TTC549 (cell line): ENCODE measurements around the gene ZNF343.
"Not testable (repeated sequence)": the region's sequence is repeated elsewhere in the genome, so short reads cannot be mapped to it uniquely, and the experiment has no call there.

Experiments used
- FAIRE-seq: peaks from 2 replicates; lab custom pipeline; 2012; peaks lifted over from hg19 to GRCh38; lab: Jason Lieb, UNC

The ZNF343 gene

DNA sequence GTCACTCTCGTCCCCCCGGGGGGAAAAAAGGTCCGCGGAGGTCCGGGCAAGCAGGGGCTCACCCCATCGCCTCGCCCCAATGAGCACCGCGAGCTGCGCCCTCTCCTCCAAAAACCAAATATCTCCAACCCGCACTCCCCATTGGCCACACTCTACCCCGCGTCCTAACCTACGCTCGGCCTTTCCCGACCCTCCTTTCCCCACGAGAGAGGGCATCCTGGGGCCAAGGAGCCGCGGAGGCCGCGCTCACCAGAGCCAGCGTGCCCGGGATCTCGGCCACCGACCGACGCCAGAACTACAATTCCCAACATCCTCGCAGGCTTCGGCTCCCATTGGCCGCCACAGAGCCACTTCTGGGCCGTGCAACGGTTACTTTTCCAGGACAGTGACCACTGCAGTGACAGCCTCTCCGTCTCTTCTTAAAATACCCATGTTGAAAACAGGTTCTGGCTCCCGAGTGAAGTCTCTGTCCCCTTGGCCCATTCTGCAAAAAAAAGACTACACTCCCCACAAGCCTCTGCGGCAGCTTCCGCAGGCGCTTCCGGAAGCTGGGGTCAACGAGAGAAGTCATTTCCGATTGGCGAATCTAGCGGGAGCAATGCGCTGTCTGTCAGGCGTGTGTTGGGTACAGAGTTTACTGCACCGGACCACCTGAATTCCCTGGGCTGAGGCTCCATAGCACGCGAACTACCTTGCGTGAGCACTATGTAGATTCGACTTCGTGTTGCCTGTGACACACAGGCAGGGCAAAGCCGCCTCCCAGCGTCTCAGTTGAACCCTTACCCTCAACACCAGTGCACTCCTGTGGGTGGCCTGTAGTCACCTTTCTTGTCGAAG lies at the start of gene ZNF343:
Gene ZNF343 (minus strand): TSS at position 285 of the 837 bp plus-strand sequence. CDS start 15,020 bp downstream, outside the sequence.
- FAIRE-seq = no peak

DNA sequence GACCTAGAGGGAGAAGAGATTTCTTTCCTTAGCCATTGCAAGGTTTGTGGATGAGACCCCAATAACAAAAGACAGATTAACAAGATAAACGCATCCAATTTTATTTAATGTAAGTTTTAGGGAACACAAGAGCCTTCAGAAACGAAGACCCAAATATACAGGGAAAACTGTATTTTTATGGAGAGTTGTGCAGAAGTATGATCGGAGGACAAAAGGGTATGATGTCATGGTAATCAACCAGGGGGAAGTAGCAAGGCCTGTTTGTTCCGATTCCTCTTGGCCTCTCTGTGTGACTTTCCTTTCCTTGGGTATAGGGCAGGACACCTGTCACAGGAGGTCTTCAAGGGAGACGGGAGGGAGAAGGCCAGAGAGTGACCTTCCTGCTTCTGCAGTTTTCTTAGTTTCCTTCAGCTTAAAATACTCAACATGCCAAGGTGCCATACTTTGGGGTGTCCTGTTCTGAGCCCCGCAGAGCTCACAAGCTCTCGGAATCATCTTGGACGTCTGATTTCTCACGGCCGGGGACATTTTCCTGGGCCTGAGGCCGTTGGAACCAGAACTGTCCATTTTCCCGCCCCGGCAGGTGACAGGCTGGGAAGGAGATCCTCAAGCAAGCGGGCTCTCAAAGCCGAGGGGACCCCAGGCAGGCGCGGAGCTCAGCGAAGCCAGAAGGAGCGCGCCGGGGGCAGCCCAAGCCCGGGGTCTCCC lies 49.3 kb upstream of the ZNF343 start:
- no peak for FAIRE-seq

DNA sequence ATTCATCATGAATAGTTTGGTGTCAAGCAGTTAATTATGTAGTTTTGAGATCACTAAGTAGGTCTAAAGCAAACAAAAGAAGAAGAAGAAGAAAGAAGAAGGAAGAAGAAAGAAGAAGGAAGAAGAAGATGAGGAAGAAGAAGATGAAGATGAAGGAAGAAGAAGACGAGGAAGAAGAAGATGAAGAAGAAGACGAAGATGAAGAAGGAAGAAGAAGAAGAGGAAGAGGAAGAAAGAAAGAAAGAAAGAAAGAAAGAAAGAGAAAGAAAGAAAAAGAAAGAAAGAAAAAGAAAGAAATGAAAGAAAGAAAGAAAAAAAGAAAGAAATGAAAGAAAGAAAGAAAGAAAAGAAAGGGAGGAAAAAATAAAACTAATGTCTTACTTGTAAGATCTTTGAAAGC lies 36.9 kb upstream of the ZNF343 start:
- no peak for FAIRE-seq

DNA sequence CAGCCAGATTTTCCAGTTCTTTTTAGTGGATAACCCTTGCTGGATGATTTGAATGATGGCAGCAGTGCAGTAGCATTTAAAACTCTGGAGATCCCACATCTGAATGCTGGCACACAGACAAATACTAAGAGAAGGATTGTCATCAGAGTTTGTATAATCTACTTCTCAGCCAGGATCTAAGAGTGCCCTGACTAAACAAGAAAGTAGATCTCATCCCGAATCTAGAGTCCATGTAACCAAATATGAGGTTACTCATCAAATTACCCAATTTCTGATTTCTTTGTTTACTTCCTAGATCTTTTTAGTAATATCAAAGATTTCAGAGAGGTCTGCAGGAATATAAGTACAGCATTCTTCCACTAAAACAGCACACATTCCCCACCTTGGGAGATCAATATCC lies 35.5 kb upstream of the ZNF343 start:
- FAIRE-seq = no peak

DNA sequence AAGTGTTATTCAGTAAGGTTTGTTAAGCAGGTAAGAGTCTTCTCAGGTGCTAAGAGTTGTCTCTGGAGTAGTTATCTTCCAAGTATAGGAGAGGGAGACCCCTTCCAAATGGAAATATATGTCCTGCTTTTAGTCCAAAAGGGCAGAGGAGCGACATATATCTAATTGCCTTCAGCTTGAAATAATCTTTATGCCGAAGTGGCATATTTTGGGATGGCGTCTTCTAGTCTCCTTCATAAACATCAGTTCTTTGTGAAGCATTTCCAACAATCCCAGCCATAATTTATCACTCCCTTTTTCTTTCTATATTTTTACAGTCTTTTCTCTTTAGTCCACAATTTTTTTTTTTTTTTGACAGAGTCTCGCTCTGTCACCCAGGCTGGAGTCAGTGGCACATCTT lies 33.6 kb upstream of the ZNF343 start:
- no peak for FAIRE-seq

DNA sequence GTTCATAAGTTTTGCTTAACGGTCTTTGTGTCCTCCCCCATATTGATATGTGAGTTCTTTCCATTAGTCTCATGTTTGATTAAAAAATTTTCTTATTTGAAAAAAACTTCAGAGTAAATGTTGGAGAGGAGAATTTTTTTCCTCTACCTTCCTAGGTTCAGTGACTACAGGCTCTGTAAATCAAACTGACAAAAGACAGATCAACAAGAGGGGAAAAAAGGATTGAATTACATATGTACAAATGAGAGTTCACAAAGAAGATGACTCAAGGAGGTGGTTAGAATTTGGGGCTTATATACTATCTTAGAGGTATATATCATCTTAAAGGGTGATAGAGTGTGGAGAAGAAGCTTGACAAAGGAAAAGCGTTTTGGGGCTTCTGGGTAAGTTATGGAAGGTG lies 33.2 kb upstream of the ZNF343 start:
- no peak for FAIRE-seq

DNA sequence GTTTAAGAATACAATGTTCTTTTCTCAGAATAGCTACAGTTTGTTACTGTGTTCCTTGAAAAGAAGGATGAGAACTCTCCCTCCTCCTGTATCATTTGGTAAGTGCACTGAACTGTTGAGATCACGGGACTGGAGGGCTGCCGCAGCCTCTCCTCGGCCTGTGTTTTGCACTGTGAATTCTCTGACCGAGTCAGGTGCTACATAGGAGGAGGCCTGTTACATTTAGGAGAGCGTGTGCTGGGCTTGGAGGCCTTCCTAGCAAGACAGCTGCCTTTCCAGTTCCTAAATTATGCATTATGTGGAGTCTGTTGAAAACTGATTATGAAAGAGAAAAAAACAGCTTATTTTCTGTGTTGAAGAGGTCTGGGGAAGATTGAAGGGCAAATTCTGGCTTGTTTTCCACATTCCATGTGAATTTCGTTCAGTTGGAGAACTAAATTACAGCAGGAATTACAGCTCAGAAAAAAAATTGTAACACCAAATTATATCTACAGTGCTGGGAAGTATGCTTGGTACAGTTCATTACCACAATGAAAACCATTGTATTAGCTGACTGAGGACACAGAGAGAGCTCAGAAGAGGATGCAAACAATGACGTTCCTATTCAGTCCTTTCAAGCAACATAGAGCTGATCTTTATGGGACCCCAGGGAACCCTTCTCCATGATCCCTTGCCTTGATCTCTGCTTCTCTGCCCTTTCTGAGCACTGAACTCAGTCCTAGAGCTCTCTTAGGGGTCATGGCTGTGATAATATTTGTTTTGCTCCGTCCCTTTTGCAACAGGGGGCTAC lies 30.4 kb upstream of the ZNF343 start:
- no peak for FAIRE-seq

DNA sequence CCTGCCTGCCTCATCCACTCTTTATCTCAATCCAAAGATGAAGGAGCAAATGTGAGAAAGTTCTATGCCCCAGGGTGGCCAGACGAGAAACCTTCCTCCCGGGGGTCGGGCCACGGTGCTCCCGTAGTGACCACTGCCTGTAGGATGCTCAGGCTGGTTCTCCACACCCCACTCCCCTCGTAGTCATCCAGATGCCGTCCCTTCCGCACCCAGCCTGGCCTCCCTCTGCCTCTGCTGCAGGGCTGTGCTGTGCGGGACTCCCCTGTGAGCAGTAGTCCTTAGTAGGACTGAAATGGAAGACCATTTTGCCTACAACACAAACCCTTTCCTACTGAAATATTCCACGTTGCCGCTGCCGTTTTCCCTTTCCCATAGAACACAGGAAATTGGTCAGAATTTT lies 29.6 kb upstream of the ZNF343 start:
- FAIRE-seq = no peak

DNA sequence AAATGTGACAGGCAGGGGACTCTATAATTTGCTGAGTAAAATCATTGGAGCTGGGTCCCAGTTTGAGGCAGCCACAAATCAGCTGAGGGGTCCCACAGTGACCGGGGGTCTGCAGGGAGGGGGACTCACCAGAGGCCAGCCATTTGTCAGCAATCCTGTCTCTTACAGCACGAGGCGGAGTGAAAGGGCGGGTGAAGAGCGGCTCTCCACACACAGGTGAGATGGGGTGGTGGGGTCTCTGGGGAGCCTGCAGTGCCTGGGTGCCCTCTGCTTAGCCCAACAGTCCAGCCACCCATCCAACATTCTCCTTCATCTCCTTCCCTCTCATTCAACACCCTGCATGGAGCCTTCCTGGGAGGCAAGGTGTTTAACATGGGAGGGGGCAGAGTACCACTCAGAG lies 28.4 kb upstream of the ZNF343 start:
- FAIRE-seq = no peak

DNA sequence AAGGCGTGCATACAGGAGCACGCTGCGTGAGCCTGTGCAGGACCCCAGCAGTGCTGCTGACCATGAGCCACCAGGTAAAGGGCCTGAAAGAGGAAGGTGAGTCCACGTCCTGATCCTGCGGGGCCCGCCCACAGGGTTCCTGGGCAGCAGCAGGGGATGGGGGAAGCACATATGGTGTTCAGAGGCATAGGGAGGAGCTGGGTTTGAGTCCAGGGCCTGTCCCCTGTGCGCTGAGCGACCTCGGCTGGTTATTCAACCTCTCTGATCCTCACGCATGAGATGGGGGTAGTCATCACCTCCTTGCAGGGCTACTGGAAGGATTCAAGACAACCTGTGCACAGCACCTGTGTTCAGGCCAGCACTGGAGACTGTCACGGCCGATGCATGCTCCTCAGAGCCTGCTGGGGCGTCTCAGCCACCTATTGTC lies 27.9 kb upstream of the ZNF343 start, which contains the start of gene TMC2:
Gene TMC2 (plus strand): TSS at position 14 of the 427 bp plus-strand sequence. CDS start 49 bp downstream, at position 63.
- no peak for FAIRE-seq

DNA sequence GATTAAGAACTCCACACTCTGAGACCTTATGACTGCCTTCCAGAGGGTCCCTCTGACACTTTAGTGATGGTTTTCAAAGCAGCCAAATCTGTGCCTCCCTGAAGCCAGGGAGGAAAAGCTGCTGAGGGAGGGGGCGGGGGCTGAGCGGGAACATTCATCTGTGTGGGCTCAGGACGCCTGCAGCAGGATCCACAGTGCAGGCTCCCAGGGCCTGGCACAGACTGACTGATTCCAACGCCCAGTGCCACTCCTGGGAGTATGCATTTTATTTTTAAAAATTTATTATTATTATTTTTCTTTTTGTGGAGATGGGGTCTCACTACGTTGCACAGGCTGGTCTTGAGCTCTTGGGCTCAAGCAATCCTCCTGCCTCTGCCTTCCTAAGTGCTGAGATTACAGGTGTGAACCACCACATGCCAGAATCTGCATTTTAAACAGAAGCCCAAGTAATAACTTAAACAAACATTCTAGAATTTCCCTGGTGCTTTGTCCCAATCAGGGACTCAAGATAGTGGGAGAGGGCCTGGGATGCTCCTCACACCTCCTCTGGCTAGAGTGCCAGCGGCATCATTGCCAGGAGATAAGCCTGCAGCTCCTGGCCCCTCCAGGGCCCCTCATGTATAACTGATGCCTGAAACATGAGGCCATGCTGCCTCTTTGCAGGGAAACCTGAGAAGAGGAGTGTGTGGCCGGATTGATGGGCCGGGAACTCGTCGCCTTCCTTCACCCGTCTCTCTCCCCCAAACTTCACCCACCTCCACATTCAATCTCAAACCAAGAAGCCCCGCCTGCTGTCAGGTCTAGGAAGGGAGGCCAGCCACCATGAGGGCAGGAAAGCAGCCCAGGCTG lies 27.2 kb upstream of the ZNF343 start:
- FAIRE-seq = no peak

DNA sequence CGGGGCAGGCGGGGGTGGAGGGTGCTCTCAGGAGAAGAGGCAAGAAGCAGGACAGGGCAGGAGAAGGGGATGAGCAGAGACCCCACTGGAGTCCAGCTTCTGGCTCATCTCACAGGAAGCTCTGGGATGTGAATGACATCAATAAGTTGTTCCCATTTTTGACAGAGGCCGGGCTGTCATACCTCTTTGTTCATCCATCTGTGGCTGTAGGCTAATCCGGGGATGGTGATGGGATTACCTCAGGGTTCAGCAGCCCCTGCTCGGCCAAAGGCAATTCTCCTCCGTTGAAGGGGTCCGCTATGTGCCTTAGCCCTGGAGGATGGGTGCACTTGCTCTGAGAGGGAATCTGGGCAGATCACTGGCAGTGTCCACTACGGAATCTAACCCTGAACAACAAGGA lies 24.4 kb upstream of the ZNF343 start:
- no peak for FAIRE-seq

DNA sequence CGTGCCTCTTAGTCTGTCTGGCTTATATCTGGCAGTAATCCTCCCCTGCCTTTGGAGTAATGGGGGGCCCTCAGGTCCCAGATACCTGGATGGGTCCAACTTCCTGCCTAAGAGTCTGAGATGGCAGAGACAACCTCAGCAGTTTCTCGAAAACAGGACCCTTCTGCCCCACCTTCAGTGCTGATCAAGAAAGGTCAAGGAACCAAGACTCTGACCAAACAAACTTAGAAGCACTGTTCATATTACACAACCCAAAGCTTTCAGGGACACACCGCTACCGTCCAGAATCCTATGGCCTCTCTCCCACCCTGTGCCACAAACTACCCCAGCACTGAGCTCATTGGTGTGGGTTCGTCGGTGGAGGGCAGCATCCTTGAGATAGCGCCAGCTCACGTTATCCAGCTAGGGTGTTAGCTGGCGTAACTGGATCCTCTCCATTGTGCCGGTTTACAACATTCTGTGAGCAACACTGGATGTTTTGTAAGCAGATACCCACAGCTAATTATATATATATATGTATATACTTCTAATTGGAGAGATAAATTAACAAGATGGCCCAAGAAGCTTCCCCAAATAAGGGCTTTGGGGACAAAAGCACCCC lies 20.1 kb upstream of the ZNF343 start:
- FAIRE-seq = no peak

DNA sequence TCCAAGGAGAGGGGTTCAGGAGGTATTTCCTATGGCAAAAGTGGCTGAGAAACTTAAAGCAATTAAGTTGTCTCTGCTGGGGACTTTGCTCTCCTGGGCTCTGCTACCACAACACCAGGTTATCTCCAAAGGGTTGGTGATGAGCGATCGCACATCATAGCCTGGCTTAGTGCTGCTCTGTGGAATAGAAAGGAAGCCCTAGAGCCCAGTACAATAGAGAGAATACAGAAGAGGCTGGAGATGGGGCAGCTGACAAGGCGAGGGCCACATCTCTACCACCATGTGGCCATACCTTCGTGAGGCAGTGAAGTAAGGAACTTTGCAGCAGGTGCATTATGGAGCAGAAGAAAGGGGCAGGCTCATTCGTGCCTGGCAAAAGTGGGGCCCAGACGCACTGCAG lies 19.0 kb upstream of the ZNF343 start:
- FAIRE-seq = no peak

DNA sequence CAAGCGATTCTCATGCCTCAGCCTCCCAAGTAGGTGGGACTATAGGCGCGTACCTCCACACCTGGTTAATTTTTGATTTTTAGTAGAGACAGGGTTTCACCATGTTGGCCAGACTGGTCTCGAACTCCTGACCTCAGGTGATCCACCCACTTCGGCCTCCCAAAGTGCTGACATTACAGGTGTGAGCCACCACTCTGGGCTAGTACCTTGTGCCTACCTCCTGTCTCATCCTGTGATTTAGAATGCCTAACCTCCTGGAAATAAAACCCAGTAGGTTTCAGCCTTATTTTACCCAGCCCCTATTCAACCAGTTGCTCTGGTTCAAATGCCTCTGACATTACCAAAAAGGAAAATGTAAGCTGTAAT lies 17.5 kb upstream of the ZNF343 start:
- not testable (repeated sequence) for FAIRE-seq

DNA sequence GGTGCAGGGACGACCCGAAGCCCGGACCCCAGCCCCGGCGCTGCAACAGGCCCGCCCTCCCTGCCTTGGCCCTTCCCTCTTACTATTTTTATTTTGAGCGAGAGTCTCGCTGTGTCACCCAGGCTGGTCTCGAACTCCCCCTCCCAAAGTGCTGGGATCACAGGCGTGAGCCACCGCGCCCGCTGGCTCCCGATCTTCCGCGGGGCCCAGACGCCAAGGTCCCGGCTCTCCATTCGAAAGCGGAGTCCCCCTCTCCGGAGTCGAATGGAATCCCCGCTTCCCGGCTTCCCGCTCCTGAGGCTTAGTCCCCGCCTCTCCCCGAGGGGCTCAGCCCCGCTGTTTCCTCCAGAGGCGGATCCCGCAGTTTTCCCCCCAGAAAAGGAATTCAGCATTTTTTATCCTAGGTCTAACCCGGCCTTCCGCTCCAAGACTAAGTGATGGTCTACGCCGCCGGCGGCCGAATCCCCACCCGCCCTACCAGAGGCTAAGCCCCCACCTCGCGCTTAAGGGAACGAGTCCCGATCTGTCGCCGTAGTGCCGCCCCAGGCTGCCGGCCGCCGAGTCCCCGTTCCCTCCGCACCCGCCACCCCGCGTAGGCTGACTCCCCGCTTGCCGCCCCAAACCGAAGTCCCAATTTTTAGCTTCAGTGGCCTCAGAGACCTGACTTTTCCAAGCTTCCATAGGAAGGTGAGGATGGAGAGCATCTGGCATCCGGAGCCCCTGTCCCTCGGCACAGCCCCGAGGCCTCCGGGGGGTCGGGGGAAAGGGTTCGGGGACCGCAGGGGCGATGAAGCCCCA lies 16.2 kb upstream of the ZNF343 start:
- no peak for FAIRE-seq

DNA sequence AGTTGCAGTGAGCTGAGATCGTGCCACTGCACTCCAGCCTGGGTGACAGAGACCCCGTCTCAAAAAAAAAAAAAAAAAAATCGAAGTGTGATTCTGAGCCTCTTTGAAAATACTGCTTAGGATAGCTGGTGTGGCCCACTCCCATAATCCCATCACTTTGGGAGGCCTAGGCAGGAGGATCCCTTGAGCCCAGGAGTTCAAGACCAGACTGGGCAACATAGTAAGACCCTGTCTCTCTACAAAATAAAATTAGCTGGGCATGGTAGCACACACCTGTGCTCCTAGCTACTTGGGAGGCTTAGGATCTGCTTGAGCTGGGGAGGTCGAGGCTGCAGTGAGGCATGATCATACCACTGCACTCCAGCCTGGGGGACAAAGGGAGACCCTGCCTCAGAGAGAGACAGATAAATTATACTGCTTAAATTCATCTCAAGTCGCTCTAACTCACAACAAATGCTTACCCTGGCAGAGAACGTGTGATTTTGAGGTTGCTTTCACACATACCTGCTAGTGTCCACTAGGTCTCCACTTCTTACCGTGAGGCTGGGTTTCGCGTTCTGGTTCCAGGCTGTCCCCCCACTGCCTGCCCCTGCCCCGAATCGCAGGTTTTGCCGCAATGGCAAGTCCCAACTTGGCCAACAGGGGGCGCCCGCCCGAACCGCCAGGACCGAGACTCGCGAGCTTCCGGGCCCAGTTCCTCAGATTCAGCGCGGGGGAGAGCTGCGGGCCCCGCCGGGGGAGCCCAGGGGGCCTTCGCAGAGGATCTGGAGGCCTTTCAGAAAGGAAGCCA lies 15.4 kb upstream of the ZNF343 start:
- FAIRE-seq = no peak

DNA sequence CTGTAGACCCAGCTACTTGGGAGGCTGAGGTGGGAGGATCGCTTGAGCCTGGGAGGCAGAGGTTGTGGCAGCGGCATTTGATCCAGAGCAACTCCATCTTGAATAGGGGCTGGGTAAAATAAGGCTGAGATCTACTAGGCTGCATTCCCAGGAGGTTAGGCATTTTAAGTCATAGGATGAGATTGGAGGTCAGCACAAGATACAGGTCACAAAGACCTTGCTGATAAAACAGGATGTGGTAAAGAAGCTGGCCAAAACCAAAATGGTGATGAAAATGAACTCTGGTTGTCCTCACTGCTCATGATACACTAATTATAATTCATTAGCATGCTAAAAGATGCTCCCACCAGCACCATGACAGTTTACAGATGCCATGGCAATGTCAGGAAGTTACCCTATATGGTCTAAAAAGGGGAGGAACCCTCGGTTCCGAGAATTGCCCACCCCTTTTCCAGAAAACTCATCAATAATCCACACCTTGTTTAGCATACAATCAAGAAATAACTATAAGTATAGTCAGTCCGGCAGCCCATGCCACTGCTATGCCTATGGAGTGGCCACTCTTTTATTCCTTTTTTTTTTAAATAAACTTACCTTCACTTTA lies 14.2 kb upstream of the ZNF343 start:
- FAIRE-seq = not testable (repeated sequence)
